Measurements from ENCODE around the gene VPS13C. TPM values are rescaled to one million over a fixed set of nuclear protein-coding genes. Genes with fewer than 3 reads are reported as not detected.

VPS13C gene
- total and polyA plus RNA-seq, 2 donors (not counting 1 experiment from before 2014, with no cell fraction given), result 40.0 to 236 TPM

DNA sequence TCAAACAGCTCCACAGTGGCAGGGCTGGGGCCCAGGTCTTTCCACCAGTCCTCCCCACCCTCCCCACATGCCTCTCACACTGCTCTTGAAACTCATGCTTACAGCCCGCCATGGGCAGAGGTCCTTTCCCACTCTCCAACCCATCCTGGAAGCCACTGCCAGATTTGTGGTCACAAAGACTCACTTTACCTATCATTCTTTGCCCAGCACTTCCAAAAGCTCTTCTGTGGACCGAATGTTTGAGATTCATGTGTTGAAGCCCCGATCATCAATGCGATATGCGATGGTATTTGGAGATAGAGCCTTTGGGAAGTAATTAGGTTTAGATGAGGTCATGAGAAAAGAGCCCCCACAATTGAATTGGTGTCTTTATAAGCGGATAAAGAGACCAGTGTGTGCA is 247.8 kb downstream of the VPS13C start:
- WGBS (ENCODE audit: insufficient coverage), result 100% methylated on average over 5 of the region's 6 CpGs
- H3K9me3 Mint-ChIP-seq (ENCODE audit: insufficient read depth), result no peaks in the 10 kb centered on the region
- Histone ChIP-seq H3K9me3 (ENCODE audit: control extremely low read depth in 1 of 3, control insufficient read depth in 2 of 3, insufficient read depth in 1 of 3, low read length in 2 of 3) (no peaks in the 10 kb centered on the region), H3K9ac (ENCODE audit: low read length) (no peak overlapping the region), H3K4me1 (ENCODE audit: control insufficient read depth in 2 of 2, insufficient read depth in 2 of 2, low read length in 2 of 2) (no peaks in the 10 kb centered on the region), H3K4me3 (ENCODE audit: control extremely low read depth in 1 of 5, extremely low read depth in 1 of 5, insufficient read depth in 1 of 5, low read depth in 2 of 5, low read length in 4 of 5) (no peak overlapping the region), H3K27ac (ENCODE audit: low read length in 2 of 2) (no peak overlapping the region), H3K4me2 (replicated peaks; ENCODE audit: low read depth, low read length, poor library complexity, severe bottlenecking) (no peak overlapping the region), H3K27me3 (replicated peaks in 1 of 4; ENCODE audit: control extremely low read depth in 1 of 4, control insufficient read depth in 3 of 4, insufficient read depth in 4 of 4, low read length in 3 of 4) (peaks cover 0 to 7% (median 0%) of the 10 kb centered on the region in 4 experiments), H3K36me3 (replicated peaks in 1 of 2; ENCODE audit: control extremely low read depth in 1 of 2, control insufficient read depth in 1 of 2, extremely low read depth in 1 of 2, insufficient read depth in 2 of 2, low read length in 1 of 2) (no peaks in the 10 kb centered on the region), H4K20me1 (ENCODE audit: control insufficient read depth, insufficient read depth, low read length, poor library complexity, severe bottlenecking) (no peaks in the 10 kb centered on the region), H3K79me2 (ENCODE audit: control insufficient read depth, insufficient read depth, low read length) (no peaks in the 10 kb centered on the region), H2AFZ (ENCODE audit: insufficient read depth, low read depth, low read length, poor library complexity, severe bottlenecking) (no peak overlapping the region)
- H3K4me1 Mint-ChIP-seq, result no peaks in the 10 kb centered on the region
- POLR2A ChIA-PET, result no interaction called here
- no peak for DNase-seq
- H3K27ac Mint-ChIP-seq, result no peak overlapping the region
- no peak for ATAC-seq (ENCODE audit: low read depth)
- CTCF ChIA-PET, result interaction anchor here (1.3 kb wide), 1 partner anchor 23 kb away, joined by 4 read pairs; no protein-coding TSS in a partner anchor
- peaks cover 33% of the 10 kb centered on the region for H3K27me3 Mint-ChIP-seq
- intact Hi-C loops (cut with micrococcal nuclease), result no loop called here
- TF ChIP-seq, protein P1, sequence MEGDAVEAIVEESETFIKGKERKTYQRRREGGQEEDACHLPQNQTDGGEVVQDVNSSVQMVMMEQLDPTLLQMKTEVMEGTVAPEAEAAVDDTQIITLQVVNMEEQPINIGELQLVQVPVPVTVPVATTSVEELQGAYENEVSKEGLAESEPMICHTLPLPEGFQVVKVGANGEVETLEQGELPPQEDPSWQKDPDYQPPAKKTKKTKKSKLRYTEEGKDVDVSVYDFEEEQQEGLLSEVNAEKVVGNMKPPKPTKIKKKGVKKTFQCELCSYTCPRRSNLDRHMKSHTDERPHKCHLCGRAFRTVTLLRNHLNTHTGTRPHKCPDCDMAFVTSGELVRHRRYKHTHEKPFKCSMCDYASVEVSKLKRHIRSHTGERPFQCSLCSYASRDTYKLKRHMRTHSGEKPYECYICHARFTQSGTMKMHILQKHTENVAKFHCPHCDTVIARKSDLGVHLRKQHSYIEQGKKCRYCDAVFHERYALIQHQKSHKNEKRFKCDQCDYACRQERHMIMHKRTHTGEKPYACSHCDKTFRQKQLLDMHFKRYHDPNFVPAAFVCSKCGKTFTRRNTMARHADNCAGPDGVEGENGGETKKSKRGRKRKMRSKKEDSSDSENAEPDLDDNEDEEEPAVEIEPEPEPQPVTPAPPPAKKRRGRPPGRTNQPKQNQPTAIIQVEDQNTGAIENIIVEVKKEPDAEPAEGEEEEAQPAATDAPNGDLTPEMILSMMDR (IDR thresholded peaks at IDR 0.05), result no peak
- TF ChIP-seq EZH2 (IDR thresholded peaks at IDR 0.05; ENCODE audit: borderline replicate concordance, insufficient read depth, low read depth, low read length, poor library complexity, severe bottlenecking), result no peak
- H3K4me3 Mint-ChIP-seq, result no peak overlapping the region

DNA sequence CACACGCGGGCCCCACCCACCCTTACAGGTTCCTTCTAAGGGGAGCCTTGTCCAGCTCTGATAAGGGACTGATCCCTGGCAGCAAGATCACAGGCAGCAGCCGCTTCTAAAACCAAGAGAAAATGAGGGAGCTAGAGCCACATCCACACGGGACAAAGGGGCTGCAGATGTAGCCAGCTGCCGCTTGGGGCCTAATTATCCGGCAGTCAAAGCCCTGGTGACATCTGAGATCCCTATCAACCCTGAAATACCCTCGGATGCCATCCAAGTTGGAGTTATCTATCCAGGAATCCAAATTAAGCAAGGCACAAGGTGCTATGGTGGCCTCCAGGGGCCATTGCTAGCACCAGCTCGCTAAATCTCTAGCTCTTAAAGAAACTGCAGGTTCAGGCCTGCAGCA is 248.3 kb downstream of the VPS13C start:
- Histone ChIP-seq H2AFZ (ENCODE audit: insufficient read depth, low read depth, low read length, poor library complexity, severe bottlenecking) (no peak overlapping the region), H3K4me2 (replicated peaks; ENCODE audit: low read depth, low read length, poor library complexity, severe bottlenecking) (no peak overlapping the region), H4K20me1 (ENCODE audit: control insufficient read depth, insufficient read depth, low read length, poor library complexity, severe bottlenecking) (no peaks in the 10 kb centered on the region), H3K27me3 (replicated peaks in 1 of 4; ENCODE audit: control extremely low read depth in 1 of 4, control insufficient read depth in 3 of 4, insufficient read depth in 4 of 4, low read length in 3 of 4) (peaks cover 0 to 4% (median 0%) of the 10 kb centered on the region in 4 experiments), H3K9ac (ENCODE audit: low read length) (no peak overlapping the region), H3K79me2 (ENCODE audit: control insufficient read depth, insufficient read depth, low read length) (no peaks in the 10 kb centered on the region), H3K4me1 (ENCODE audit: control insufficient read depth in 2 of 2, insufficient read depth in 2 of 2, low read length in 2 of 2) (no peaks in the 10 kb centered on the region), H3K9me3 (ENCODE audit: control extremely low read depth in 1 of 3, control insufficient read depth in 2 of 3, insufficient read depth in 1 of 3, low read length in 2 of 3) (no peaks in the 10 kb centered on the region), H3K27ac (ENCODE audit: low read length in 2 of 2) (no peak overlapping the region), H3K4me3 (ENCODE audit: control extremely low read depth in 1 of 5, extremely low read depth in 1 of 5, insufficient read depth in 1 of 5, low read depth in 2 of 5, low read length in 4 of 5) (no peak overlapping the region), H3K36me3 (replicated peaks in 1 of 2; ENCODE audit: control extremely low read depth in 1 of 2, control insufficient read depth in 1 of 2, extremely low read depth in 1 of 2, insufficient read depth in 2 of 2, low read length in 1 of 2) (no peaks in the 10 kb centered on the region)
- POLR2A ChIA-PET, result no interaction called here
- intact Hi-C loops (cut with micrococcal nuclease), result no loop called here
- no peak overlapping the region for H3K27ac Mint-ChIP-seq
- TF ChIP-seq EZH2 (IDR thresholded peaks at IDR 0.05; ENCODE audit: borderline replicate concordance, insufficient read depth, low read depth, low read length, poor library complexity, severe bottlenecking), result no peak
- TF ChIP-seq, protein P1 (IDR thresholded peaks at IDR 0.05), result no peak
- 87% methylated on average over 6 of the region's 8 CpGs for WGBS (ENCODE audit: insufficient coverage)
- no peaks in the 10 kb centered on the region for H3K4me1 Mint-ChIP-seq
- H3K4me3 Mint-ChIP-seq, result no peak overlapping the region
- ATAC-seq (ENCODE audit: low read depth) (no peak), DNase-seq (no peak)
- no peaks in the 10 kb centered on the region for H3K9me3 Mint-ChIP-seq (ENCODE audit: insufficient read depth)
- CTCF ChIA-PET, result interaction anchor here (1.3 kb wide), 1 partner anchor 23 kb away, joined by 4 read pairs; no protein-coding TSS in a partner anchor
- H3K27me3 Mint-ChIP-seq, result peaks cover 38% of the 10 kb centered on the region
